Measurements from ENCODE around the gene NME4. TPM values are rescaled to one million over a fixed set of nuclear protein-coding genes. Genes with fewer than 3 reads are reported as not detected.
"Not testable (repeated sequence)": the region's sequence is repeated elsewhere in the genome, so short reads cannot be mapped to it uniquely, and the experiment has no call there.

Gene NME4
- polyA plus RNA-seq, 1 donor = 106 TPM

DNA sequence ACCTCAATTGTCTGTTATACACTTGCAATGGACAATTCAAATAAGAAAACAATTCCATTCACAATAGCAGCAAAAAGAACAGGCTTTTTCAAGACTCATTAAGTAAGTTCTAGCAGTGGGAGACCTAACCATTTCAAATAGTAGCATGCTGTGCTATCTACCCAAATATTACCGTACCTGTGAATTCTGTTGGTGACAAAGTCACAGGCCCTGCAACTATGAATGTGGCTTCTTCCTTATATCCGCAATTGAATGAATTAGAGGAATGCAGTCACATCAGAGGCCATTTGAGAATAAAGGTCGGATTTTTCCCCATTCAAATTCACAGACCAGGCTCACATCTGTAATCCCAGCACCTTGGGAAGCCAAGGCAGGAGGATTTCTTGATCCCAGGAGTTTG lies 800 bp upstream of the NME4 start:
- no peak for DNase-seq

DNA sequence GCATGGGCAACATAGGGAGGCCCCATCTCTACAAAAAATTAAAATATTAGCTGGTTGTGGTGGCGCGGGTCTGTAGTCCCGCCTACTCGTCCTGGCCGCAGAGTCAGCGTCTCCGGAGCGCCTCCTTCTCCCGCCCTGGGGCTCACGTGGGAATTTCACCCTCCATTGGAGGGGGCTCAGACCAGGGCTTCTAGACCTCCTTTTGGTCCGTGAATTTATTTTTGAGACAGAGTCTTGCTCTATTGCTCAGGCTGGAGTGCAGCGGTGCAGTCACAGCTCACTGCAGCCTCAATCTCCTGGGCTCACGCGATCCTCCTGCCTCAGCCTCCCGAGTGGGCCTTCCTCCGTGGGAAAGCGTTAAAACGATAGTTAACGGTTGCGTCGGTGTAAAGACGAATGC lies 394 bp upstream of the NME4 start:
- DNase-seq = no peak

GRCh38 chr16:397736-398332 lies 835 bp downstream of the NME4 start:
- DNase-seq = no peak

DNA sequence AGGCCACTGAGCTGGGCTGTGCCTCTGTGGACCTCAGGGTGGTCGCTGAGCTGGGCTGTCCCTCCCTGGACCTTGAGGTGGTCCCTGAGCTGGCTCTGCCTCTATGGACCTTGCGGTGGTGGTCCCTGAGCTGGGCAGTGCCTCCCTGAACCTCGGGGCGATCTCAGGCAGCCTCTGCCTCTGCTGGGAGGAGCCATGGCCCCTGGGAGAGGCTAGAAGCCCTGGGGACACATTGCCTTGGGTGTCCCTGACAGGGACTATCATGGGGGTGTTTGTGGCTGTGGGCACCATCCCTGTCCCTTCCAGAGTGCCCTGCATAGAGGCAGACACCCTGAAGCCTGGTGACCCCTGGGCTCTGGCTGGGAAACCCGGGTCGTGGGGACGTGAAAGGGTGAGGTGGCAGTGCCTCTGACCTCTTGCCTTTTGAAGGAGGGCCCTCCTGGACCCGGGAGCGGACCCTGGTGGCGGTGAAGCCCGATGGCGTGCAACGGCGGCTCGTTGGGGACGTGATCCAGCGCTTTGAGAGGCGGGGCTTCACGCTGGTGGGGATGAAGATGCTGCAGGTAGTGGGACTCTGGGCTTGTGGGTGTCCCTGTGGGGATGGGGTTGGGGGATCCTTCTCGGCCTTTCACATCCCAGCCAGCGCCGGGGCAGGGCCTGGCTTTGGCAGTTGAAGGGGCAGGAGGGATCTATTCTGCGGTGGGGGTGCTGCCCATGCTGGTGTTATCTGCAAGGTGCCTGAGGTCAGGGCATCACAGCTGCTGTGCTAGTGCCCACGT lies 1.8 kb downstream of the NME4 start:
- DNase-seq = no peak

- DNase-seq = no peak
Measured at GRCh38 chr16:399340-400019, 2.5 kb downstream of the NME4 start.

DNA sequence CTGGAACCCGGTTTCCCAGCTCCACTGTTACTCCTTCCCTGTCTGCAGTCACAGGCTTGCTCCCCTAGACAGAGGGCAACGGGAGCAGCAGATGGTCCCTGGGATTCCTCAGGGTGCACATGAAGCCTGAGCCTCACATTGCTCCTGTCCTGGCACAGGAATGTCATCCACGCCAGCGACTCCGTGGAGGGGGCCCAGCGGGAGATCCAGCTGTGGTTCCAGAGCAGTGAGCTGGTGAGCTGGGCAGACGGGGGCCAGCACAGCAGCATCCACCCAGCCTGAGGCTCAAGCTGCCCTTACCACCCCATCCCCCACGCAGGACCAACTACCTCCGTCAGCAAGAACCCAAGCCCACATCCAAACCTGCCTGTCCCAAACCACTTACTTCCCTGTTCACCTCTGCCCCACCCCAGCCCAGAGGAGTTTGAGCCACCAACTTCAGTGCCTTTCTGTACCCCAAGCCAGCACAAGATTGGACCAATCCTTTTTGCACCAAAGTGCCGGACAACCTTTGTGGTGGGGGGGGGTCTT lies 3.1 kb downstream of the NME4 start:
- DNase-seq = no peak

- peak; percentile 91 for DNase-seq
Measured at GRCh38 chr16:401468-402348, 4.7 kb downstream of the NME4 start, which contains the start of gene DECR2. TSS of gene DECR2 (plus strand) at chr16:401885. CDS start at chr16:401964, 79 bp downstream.

GRCh38 chr16:404971-405486 lies 8.0 kb downstream of the NME4 start:
- no peak for DNase-seq

GRCh38 chr16:405548-406506 lies 8.8 kb downstream of the NME4 start:
- DNase-seq = no peak

DNA sequence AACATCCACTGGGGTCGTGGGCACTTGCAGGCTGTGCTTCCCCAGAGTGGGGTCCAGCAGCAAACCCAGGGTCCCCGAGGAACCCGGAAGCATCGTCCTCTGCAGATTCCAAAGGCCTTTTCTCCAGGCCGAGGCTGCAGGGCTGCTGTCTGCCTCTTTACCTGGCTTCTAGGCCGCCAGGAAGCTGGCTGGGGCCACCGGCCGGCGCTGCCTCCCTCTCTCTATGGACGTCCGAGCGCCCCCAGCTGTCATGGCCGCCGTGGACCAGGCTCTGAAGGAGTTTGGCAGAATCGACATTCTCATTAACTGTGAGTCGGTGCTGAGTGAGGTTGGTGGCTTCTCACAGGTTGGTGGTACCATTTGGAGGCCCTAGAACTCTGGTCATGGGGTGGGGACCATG lies 10.3 kb downstream of the NME4 start:
- DNase-seq = no peak

DNA sequence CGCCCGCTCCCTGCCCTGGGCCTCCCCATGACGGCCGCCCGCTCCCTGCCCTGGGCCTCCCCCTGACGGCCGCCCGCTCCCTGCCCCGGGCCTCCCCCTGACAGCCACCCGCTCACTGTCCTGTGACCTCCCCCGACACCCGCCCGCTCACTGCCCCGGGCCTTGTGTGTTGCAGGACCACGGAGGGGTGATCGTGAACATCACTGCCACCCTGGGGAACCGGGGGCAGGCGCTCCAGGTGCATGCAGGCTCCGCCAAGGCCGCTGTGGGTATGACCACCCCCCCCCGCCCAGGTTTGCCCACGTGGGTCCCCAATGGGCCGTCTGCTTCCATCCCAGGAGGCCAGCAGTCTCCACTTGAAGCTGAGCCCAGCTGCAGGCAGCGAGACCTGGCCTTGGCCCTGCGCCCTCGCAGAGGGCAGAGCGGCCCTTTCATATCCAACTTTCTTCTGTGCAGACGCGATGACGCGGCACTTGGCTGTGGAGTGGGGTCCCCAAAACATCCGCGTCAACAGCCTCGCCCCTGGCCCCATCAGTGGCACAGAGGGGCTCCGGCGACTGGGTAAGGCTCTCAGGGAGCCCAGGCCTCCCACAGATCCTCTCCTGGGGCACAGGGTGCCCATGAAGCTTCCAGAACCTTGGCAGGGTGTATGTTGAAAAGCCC lies 13.6 kb downstream of the NME4 start:
- no peak for DNase-seq

GRCh38 chr16:411576-412265 lies 14.7 kb downstream of the NME4 start:
- DNase-seq = no peak

- no peak for DNase-seq
Measured at GRCh38 chr16:414395-415169, 17.6 kb downstream of the NME4 start.

DNA sequence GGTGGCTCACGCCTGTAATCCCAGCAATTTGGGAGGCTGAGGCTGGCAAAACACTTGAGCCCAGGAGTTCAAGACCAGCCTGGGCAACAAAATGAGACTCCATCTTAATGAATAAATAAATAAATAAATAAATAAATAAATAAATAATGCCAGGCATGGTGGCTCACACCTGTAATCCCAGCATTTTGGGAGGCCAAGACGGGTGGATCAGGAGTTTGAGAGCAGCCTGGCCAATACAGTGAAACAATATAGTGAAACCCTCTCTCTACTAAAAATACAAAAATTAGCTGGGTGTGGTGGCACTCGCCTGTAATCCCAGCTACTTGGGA lies 18.1 kb downstream of the NME4 start:
- not testable (repeated sequence) for DNase-seq

GRCh38 chr16:422179-422578 lies 25.2 kb downstream of the NME4 start:
- DNase-seq = not testable (repeated sequence)

DNA sequence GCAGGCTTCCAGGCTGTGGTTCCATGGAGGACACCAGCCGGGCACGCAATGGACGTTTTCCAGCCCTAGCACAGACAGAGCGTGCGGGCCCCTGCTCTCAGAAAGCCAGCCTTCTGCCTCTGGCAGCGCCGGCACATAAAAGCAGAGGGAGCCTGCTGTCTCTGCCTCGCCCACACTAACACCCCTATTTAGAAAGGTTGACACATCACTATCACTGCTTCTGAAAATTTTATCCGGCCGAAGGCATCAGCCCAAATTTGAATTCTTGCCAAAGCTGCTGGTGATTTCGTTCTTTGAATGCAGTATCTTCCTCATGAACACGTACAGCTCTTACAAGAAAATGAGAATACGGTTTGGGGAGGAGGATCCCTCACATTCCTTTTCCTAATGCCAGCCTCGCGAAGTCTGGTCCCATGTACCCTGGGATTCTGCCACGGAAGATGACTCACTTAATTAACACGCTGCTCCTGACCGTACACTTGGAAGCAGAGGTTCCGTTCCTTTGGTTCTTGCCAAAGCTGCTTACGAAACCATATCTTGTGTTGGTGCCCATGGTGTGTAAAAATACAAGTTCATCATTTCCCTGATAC lies 27.1 kb downstream of the NME4 start:
- no peak for DNase-seq

GRCh38 chr16:424623-425081 lies 27.7 kb downstream of the NME4 start:
- no peak for DNase-seq

DNA sequence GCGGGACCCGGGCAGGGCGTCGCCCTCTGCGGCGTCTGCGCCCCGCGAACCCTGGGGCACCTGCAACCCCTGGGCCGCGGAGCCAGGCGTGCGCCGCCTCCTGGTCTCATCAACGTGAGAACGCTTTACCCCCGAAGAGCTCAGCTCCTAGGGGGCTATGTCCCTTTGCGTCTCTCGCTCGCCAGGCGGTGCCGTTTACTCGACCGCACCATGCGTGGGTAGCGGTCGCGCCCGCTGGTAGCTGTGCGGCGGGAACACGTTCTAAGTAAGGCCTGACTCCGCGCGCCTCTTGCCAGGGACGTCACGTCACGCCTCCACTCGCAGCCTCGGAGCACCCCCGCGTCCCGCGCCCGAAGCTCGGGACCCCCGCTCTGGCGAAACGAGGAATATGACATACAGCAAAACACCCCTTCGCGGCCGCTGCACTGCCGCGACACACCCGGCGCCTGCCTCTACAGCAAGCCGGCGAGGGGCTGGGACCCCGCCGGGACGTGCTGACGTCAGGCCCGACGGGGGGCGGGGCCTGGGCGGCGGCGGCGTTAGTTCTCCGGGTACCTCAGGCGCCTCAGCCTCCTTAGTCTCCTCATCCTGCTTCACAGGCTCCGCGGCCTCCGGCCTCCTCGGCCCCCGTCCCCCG lies 28.2 kb downstream of the NME4 start, which contains the start of gene RAB11FIP3:
TSS of gene RAB11FIP3 (plus strand) at position 568 of the 637 bp plus-strand sequence. CDS start 358 bp downstream, outside the sequence.
- peak; percentile 80 for DNase-seq

Data from left kidney (tissue), 2 donors.